Activated naive CD4-positive, alpha-beta T cell treated with anti-CD3 and anti-CD28 coated beads, Interleukin-2, amount 50 U/mL, for 24 hours (primary cell): Measurements from ENCODE around the gene AIF1L.
"Not testable (repeated sequence)": the region's sequence is repeated elsewhere in the genome, so short reads cannot be mapped to it uniquely, and the experiment has no call there.

Experiments used
- H3K27ac Mint-ChIP-seq: one replicate; pipeline ENCODE4 v1.8.0; 2021; ENCODE audit warnings: mild to moderate bottlenecking, mixed read lengths
- H3K27me3 Mint-ChIP-seq: one replicate; pipeline ENCODE4 v1.8.0; 2021; ENCODE audit warnings: mixed read lengths
- H3K36me3 Mint-ChIP-seq: one replicate; pipeline ENCODE4 v1.8.0; 2021; ENCODE audit warnings: mixed read lengths
- H3K4me1 Mint-ChIP-seq: one replicate; pipeline ENCODE4 v1.8.0; 2021; ENCODE audit warnings: mixed read lengths
- H3K4me3 Mint-ChIP-seq: one replicate; pipeline ENCODE4 v1.8.0; 2021; ENCODE audit warnings: mild to moderate bottlenecking, mixed read lengths
- H3K9me3 Mint-ChIP-seq: one replicate; pipeline ENCODE4 v1.8.0; 2021; ENCODE audit warnings: mixed read lengths

The AIF1L gene

GRCh38 chr9:131090025-131090787 lies 6.1 kb upstream of the AIF1L start:
- Mint-ChIP-seq H3K27me3 (peaks cover 5% of the 10 kb centered on the region), H3K4me1 (no peaks in the 10 kb centered on the region), H3K36me3 (no peaks in the 10 kb centered on the region), H3K9me3 (no peaks in the 10 kb centered on the region), H3K27ac (no peak overlapping the region), H3K4me3 (no peak overlapping the region)

GRCh38 chr9:131091352-131091992 lies 4.9 kb upstream of the AIF1L start:
- peaks cover 12% of the 10 kb centered on the region for H3K27me3 Mint-ChIP-seq
- no peaks in the 10 kb centered on the region for H3K36me3 Mint-ChIP-seq
- no peak overlapping the region for H3K27ac Mint-ChIP-seq
- H3K4me3 Mint-ChIP-seq = no peak overlapping the region
- H3K4me1 Mint-ChIP-seq = peaks cover 4% of the 10 kb centered on the region
- no peaks in the 10 kb centered on the region for H3K9me3 Mint-ChIP-seq

DNA sequence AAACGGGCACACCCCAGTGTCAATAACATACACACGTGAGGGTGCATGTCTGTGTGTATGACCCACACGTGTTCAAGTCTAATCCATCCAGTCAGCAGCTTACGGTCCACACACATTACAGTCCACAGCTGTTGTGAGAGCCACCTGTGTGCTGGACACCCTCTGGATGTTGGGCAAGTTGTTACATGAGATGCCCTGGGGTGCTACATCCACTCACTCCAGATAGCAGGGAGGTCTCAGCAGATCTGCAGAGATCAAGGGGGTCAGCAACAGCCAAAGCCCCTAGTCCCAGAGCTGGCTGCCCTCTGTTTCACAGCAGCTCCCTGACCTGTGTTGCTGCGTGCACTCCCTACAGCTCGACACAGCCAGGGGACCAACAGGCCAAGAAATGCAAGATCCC lies 4.3 kb upstream of the AIF1L start:
- Mint-ChIP-seq H3K36me3 (no peaks in the 10 kb centered on the region), H3K9me3 (no peaks in the 10 kb centered on the region), H3K4me3 (no peak overlapping the region), H3K27ac (no peak overlapping the region), H3K4me1 (peaks cover 4% of the 10 kb centered on the region), H3K27me3 (peaks cover 12% of the 10 kb centered on the region)

DNA sequence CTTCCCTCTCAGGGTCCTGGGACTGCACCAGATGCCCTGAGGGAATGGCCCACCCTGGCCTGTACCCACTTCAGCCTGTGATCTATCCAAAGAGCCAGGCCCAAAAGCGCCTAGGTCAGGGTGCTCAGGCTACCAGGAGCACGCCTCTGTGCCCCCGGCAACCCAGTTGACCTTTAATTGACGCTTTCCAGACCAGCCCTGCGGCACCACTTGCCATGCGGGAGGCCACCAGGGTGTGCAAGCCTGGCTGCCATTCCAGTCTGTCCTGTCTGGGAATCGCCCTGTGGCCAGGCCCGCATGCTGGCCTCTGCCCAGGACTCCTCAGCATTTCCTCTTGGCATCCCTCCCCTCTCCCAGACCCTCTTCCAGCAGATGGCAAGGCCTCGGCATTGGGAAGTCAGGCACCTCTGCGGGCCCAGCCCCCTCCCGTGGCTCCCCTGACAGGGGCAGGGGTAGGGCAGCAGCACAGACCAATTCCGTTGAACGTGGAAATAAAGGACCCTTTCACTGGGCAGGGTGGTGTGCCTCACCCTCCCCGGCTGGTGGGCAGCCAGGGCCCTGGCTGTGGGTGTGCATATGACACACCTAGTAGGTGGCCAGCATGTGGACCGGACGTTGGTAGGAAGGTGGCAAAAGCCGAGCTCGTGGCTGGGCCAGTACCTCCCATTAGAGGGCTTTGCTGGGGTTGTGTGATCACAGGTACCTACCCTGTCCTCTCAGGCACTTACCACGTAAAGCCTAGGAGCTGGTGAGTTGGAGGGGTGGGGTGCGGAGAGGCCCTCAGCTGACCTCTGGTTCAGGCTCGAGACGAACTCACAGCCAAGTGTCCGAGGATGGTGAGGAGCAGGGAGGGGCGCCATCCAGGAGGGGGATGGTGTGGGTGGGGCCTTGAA lies 3.5 kb upstream of the AIF1L start:
- H3K9me3 Mint-ChIP-seq = no peaks in the 10 kb centered on the region
- peaks cover 18% of the 10 kb centered on the region for H3K27me3 Mint-ChIP-seq
- H3K4me1 Mint-ChIP-seq = peaks cover 9% of the 10 kb centered on the region
- H3K4me3 Mint-ChIP-seq = no peak overlapping the region
- no peaks in the 10 kb centered on the region for H3K36me3 Mint-ChIP-seq
- no peak overlapping the region for H3K27ac Mint-ChIP-seq

DNA sequence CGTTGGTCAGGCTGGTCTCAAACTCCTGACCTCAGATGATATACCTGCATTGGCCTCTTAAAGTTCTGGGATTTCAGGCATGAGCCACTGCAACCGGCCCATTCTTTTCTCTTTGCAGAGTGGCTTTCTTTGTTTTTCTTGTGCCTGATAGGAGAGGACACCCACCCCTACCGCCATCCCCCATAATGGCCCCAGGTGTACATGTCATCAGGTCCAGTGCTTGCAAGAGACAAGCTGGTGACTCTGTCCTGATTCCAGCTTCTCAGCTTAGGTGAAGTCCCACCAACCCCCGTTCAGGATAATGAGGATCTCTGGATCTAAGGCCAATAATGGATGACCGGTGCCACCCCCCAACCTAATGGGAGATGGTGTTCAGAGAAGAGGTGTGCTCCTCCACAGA lies 2.3 kb upstream of the AIF1L start:
- peaks cover 19% of the 10 kb centered on the region for H3K27me3 Mint-ChIP-seq
- no peak overlapping the region for H3K4me3 Mint-ChIP-seq
- H3K36me3 Mint-ChIP-seq = no peaks in the 10 kb centered on the region
- no peaks in the 10 kb centered on the region for H3K9me3 Mint-ChIP-seq
- peaks cover 9% of the 10 kb centered on the region for H3K4me1 Mint-ChIP-seq
- H3K27ac Mint-ChIP-seq = no peak overlapping the region

- no peaks in the 10 kb centered on the region for H3K36me3 Mint-ChIP-seq
- no peak overlapping the region for H3K27ac Mint-ChIP-seq
Observed at GRCh38 chr9:131094622-131095021, 1.7 kb upstream of the AIF1L start.

DNA sequence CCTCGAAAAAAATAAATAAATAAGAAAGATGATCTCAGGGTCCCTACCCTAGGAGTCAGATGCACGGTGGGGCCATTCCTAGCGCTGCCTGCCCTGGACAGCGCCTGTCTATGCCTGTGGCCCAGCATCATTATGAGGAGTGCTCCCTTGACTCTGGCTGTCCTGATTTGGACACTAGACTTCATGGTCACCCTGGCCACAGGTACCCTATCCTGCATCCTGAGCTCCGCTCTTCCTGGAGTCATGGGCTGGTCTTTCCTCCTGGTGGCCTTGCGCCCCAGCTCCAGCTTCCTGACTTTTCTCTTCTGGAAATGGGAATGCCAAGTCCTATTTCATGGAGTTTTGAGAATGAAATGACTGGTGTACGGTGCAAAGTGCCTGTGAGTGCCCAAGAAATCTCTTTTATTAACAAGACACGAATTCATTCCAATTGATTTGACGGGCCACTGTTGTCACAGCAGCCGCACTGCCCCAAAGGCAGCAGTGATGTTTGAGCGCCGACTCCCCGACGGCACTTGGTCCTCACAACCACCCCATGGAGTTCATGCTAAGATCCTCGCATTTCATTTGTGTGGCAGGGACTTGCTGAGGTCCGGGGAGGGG lies 564 bp upstream of the AIF1L start:
- Mint-ChIP-seq H3K4me1 (peaks cover 9% of the 10 kb centered on the region), H3K36me3 (no peaks in the 10 kb centered on the region)

More at GRCh38 chr9:131094622-131095021, 1.7 kb upstream of the AIF1L start:
- peaks cover 20% of the 10 kb centered on the region for H3K27me3 Mint-ChIP-seq
- H3K9me3 Mint-ChIP-seq = no peaks in the 10 kb centered on the region
- peaks cover 9% of the 10 kb centered on the region for H3K4me1 Mint-ChIP-seq
- no peak overlapping the region for H3K4me3 Mint-ChIP-seq

GRCh38 chr9:131097126-131097947 lies 1.0 kb downstream of the AIF1L start:
- H3K9me3 Mint-ChIP-seq = no peaks in the 10 kb centered on the region
- peaks cover 20% of the 10 kb centered on the region for H3K27me3 Mint-ChIP-seq
- H3K27ac Mint-ChIP-seq = no peak overlapping the region
- H3K4me1 Mint-ChIP-seq = peaks cover 9% of the 10 kb centered on the region
- H3K4me3 Mint-ChIP-seq = peak overlapping the region; percentile 76
- no peaks in the 10 kb centered on the region for H3K36me3 Mint-ChIP-seq

More for the DNA sequence above, 564 bp upstream of the AIF1L start:
- Mint-ChIP-seq H3K4me3 (peak overlapping the region; percentile 53), H3K9me3 (no peaks in the 10 kb centered on the region), H3K27ac (no peak overlapping the region), H3K27me3 (peaks cover 20% of the 10 kb centered on the region)

GRCh38 chr9:131097948-131098278 lies 1.6 kb downstream of the AIF1L start:
- H3K27ac Mint-ChIP-seq = no peak overlapping the region
- peak overlapping the region; percentile 66 for H3K4me3 Mint-ChIP-seq
- H3K9me3 Mint-ChIP-seq = no peaks in the 10 kb centered on the region
- no peaks in the 10 kb centered on the region for H3K36me3 Mint-ChIP-seq
- peaks cover 9% of the 10 kb centered on the region for H3K4me1 Mint-ChIP-seq
- H3K27me3 Mint-ChIP-seq = peaks cover 20% of the 10 kb centered on the region

- H3K27me3 Mint-ChIP-seq = peaks cover 20% of the 10 kb centered on the region
- H3K4me3 Mint-ChIP-seq = peak overlapping the region; percentile 66
- H3K9me3 Mint-ChIP-seq = no peaks in the 10 kb centered on the region
- H3K36me3 Mint-ChIP-seq = no peaks in the 10 kb centered on the region
- no peak overlapping the region for H3K27ac Mint-ChIP-seq
- H3K4me1 Mint-ChIP-seq = peaks cover 9% of the 10 kb centered on the region
Observed at GRCh38 chr9:131098391-131099101, 2.2 kb downstream of the AIF1L start.

DNA sequence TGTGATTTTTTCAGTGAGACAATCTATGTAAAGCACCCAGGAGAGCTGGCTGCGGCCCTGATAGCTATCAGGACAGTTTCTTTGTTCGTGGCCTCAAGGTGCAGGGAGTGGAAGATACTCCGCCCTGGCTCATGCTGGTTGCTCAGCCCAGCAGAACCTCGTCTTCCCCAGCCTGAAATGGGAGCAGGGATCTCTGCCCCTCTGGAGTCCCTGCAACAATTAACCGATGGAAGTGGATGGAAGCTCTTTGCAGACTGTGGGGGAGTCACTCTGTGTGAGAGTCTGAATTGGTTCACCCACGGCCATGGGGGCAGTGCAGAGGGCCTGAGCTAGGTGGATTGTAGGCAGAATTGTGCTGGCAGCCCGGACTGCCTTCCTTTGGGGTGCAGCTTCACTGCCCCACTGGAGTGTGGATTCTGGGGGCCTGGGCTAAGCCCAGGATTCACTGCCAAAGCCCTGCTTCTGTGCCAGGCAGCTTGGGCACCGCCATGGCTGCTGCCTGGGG lies 2.8 kb downstream of the AIF1L start:
- H3K4me3 Mint-ChIP-seq = no peak overlapping the region
- H3K36me3 Mint-ChIP-seq = no peaks in the 10 kb centered on the region
- no peak overlapping the region for H3K27ac Mint-ChIP-seq
- peaks cover 9% of the 10 kb centered on the region for H3K4me1 Mint-ChIP-seq
- peaks cover 20% of the 10 kb centered on the region for H3K27me3 Mint-ChIP-seq
- H3K9me3 Mint-ChIP-seq = no peaks in the 10 kb centered on the region

DNA sequence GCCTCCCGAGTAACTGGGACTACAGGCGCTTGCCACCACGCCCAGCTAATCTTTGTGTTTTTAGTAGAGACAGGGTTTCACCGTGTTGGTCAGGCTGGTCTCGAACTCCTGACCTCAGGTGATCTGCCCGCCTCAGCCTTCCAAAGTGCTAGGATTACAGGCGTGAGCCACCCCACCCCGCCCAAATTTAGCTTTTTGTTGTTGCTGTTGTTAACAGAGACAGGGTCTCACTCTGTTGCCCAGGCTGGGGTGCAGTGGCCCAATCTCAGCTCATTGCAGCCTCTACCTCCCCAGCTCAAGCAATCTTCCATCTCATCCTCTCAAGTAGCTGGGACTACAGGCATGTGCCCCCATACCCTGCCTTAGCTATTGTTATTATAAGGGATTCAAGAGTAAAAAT lies 3.5 kb downstream of the AIF1L start:
- not testable (repeated sequence) for H3K36me3 Mint-ChIP-seq, H3K9me3 Mint-ChIP-seq, H3K27ac Mint-ChIP-seq, H3K4me1 Mint-ChIP-seq, H3K4me3 Mint-ChIP-seq
- H3K27me3 Mint-ChIP-seq = peaks cover 17% of the 10 kb centered on the region

DNA sequence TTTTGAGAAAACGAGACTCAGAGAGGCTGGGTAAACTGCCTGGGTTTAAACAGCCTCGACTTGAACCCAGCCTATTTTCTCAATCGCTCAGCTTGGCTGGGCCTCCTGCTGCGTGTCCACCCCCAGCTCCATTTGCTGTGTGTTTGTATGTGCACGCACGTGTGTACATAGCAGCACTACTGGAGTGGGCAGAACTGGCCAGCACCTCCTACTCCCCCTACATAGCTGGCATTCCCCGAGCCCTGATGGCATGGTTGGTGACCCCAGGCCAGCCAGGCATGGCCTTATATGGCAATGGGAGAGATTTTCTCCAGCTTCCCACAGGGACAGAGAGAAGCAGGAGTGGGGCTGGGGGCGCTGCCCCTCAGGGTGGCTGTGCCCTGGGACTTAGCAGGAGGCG lies 4.1 kb downstream of the AIF1L start:
- H3K27me3 Mint-ChIP-seq = peaks cover 14% of the 10 kb centered on the region
- no peaks in the 10 kb centered on the region for H3K9me3 Mint-ChIP-seq
- H3K4me3 Mint-ChIP-seq = no peak overlapping the region
- H3K4me1 Mint-ChIP-seq = peaks cover 9% of the 10 kb centered on the region
- H3K36me3 Mint-ChIP-seq = no peaks in the 10 kb centered on the region
- H3K27ac Mint-ChIP-seq = no peak overlapping the region

- H3K27me3 Mint-ChIP-seq = peaks cover 8% of the 10 kb centered on the region
- peaks cover 5% of the 10 kb centered on the region for H3K4me1 Mint-ChIP-seq
Observed at GRCh38 chr9:131101207-131101964, 5.1 kb downstream of the AIF1L start.

More at GRCh38 chr9:131101207-131101964, 5.1 kb downstream of the AIF1L start:
- Mint-ChIP-seq H3K27ac (no peak overlapping the region), H3K4me3 (no peak overlapping the region), H3K9me3 (no peaks in the 10 kb centered on the region), H3K36me3 (no peaks in the 10 kb centered on the region)
